Measurements from ENCODE around the gene OR2J1.

OR2J1 gene

DNA sequence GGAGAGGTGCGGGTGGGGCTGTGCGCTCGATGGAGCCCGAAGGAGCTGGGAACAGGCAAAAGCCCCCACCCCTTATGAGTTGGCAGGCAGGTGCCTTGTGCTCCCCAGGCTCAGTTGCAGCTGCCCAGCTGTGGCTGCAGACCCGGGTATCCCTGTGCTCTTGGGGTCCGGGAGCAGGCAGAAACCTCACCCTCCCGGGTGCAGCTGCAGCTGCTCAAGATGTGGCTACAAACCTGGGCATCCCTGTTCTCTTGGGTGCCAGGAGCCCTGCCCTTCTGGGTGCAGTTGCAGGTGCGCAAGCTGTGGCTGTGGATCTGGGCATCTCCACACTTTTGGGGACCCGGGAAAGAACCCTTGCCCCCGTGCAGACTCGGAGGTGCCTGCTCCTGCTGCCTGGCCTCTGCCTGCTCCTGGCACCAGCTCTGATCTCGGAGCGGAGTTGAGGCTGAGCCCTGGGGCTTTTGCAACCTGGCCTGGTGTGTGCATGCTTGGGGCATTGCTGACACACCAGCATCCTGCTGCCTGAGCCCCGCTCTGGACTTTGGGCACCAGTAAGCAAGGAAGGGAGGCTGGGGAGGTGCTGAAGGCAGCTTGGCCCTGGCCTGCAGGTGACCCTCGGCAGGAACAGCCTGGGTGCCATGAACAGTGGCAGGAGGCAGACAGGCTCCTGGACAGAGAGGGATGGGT lies 30.2 kb downstream of the OR2J1 start:
- Histone ChIP-seq H3K4me1 (ENCODE audit: control insufficient read depth in 1 of 2, insufficient read depth in 1 of 2, low read depth in 1 of 2, low read length in 1 of 2) (no peaks in the 10 kb centered on the region), H3K9me3 (no peaks in the 10 kb centered on the region), H3K36me3 (no peaks in the 10 kb centered on the region), H3K27me3 (no peaks in the 10 kb centered on the region), H3K4me3 (ENCODE audit: low read depth in 1 of 2, low read length in 1 of 2) (no peak overlapping the region), H3K27ac (no peak overlapping the region)
- TF ChIP-seq, protein P1, sequence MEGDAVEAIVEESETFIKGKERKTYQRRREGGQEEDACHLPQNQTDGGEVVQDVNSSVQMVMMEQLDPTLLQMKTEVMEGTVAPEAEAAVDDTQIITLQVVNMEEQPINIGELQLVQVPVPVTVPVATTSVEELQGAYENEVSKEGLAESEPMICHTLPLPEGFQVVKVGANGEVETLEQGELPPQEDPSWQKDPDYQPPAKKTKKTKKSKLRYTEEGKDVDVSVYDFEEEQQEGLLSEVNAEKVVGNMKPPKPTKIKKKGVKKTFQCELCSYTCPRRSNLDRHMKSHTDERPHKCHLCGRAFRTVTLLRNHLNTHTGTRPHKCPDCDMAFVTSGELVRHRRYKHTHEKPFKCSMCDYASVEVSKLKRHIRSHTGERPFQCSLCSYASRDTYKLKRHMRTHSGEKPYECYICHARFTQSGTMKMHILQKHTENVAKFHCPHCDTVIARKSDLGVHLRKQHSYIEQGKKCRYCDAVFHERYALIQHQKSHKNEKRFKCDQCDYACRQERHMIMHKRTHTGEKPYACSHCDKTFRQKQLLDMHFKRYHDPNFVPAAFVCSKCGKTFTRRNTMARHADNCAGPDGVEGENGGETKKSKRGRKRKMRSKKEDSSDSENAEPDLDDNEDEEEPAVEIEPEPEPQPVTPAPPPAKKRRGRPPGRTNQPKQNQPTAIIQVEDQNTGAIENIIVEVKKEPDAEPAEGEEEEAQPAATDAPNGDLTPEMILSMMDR (IDR thresholded peaks at IDR 0.05), result no peak

DNA sequence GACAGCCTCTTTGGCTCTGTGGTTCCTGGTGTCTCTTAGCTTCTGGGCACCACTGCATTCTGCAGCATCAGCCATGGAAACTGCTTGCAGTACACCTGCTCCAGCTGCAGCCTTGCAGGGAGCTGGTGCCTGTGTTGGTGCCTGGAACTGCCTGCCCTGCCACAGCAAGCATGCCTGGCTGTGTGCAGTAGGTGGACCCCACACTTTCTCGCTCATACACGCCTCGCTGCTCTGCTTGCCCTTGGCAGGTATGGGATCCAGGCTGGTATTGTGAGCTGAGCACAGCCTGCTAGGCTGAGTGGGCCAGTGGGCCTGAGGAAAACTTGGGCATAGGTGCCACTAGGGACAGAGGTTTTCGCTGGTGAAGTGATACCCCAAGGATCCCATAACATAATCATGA lies 31.4 kb downstream of the OR2J1 start:
- no peaks in the 10 kb centered on the region for H3K9me3 ChIP-seq
- TF ChIP-seq, protein P1 (IDR thresholded peaks at IDR 0.05), result no peak
- H3K36me3 ChIP-seq, result no peaks in the 10 kb centered on the region
- H3K4me3 ChIP-seq (ENCODE audit: low read depth in 1 of 2, low read length in 1 of 2), result no peak overlapping the region
- H3K27me3 ChIP-seq, result no peaks in the 10 kb centered on the region
- H3K27ac ChIP-seq, result no peak overlapping the region
- no peaks in the 10 kb centered on the region for H3K4me1 ChIP-seq (ENCODE audit: control insufficient read depth in 1 of 2, insufficient read depth in 1 of 2, low read depth in 1 of 2, low read length in 1 of 2)

DNA sequence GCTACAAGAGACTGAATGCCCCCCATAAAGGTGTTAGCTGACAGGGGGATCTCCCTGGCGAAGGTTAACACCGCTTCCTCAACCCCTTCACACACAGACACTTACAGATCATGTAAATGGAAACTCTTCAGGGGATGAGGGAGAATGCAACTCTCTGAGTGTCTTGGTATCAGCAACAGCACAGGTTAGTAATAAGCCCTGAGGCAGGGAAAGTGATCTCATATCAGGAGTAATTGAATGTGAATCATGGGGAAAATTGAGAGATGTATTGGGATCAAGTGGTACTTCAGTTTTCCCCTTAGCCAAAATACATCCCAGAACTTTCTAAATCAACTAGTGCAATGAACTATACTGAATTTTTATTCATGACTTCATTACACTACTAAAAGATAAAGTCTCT lies 32.4 kb downstream of the OR2J1 start:
- H3K27me3 ChIP-seq, result no peaks in the 10 kb centered on the region
- H3K4me3 ChIP-seq (ENCODE audit: low read depth in 1 of 2, low read length in 1 of 2), result no peak overlapping the region
- TF ChIP-seq, protein P1 (IDR thresholded peaks at IDR 0.05), result no peak
- H3K9me3 ChIP-seq, result no peaks in the 10 kb centered on the region
- H3K36me3 ChIP-seq, result no peaks in the 10 kb centered on the region
- H3K27ac ChIP-seq, result no peak overlapping the region
- H3K4me1 ChIP-seq (ENCODE audit: control insufficient read depth in 1 of 2, insufficient read depth in 1 of 2, low read depth in 1 of 2, low read length in 1 of 2), result no peaks in the 10 kb centered on the region

DNA sequence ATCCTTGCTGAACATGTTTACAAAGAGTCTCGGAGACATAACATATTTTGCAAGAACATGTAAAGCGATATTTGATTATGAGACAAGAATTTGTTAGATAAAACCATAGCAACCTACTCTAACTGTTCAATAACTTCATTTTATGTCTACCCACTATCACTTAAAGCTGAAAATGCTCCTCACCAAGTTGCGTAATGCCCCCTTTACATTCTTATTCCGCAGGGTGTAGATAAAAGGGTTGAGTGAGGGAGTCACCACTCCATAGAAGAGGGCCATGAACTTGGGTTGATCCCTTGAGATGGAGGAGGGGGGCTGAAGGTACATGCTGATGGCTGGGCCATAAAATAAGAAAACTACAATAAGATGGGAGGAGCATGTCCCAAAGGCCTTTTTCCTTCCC lies 38.4 kb downstream of the OR2J1 start:
- Histone ChIP-seq H3K27me3 (no peaks in the 10 kb centered on the region), H3K36me3 (no peaks in the 10 kb centered on the region), H3K9me3 (no peaks in the 10 kb centered on the region), H3K4me1 (ENCODE audit: control insufficient read depth in 1 of 2, insufficient read depth in 1 of 2, low read depth in 1 of 2, low read length in 1 of 2) (no peaks in the 10 kb centered on the region), H3K27ac (no peak overlapping the region), H3K4me3 (ENCODE audit: low read depth in 1 of 2, low read length in 1 of 2) (no peak overlapping the region)
- TF ChIP-seq, protein P1 (IDR thresholded peaks at IDR 0.05), result no peak

DNA sequence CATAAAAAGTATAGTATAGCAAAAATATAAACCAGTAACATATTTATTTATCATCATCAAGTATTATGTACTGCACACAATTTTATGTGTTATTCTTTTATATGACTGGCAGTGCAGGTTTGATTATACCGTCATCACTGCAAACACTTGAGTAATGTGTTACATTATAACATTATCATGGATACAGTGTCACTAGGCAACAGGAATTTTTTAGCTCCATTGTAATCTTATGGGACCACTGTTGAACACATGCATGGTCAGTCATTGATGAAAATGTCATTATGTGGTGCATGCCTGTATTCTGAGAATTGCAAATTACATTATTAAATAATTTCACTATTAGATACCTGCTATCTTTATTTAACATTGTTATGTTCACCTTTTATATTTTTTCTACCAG lies 42.3 kb downstream of the OR2J1 start:
- Histone ChIP-seq H3K4me1 (ENCODE audit: control insufficient read depth in 1 of 2, insufficient read depth in 1 of 2, low read depth in 1 of 2, low read length in 1 of 2) (no peaks in the 10 kb centered on the region), H3K27me3 (no peaks in the 10 kb centered on the region), H3K36me3 (no peaks in the 10 kb centered on the region), H3K4me3 (ENCODE audit: low read depth in 1 of 2, low read length in 1 of 2) (no peak overlapping the region), H3K27ac (no peak overlapping the region), H3K9me3 (no peaks in the 10 kb centered on the region)
- TF ChIP-seq, protein P1 (IDR thresholded peaks at IDR 0.05), result no peak

Measured in neutrophil (primary cell).